GM12874 (cell line): ENCODE data around the gene ZFYVE16.

Source experiments
- TF ChIP-seq, protein P1 (sequence below): IDR thresholded peaks from 2 replicates; pipeline ENCODE4 v1.5.1; 2011; ENCODE audit warnings: low read depth, mild to moderate bottlenecking, control low read depth, low read length, moderate library complexity; ENCODE audit not compliant: insufficient read depth

Gene ZFYVE16

GRCh38 chr5:80487829-80488721 is 80.2 kb downstream of the ZFYVE16 start, which contains the start of gene FAM151B:
Gene FAM151B (plus strand): TSS chr5:80488100. CDS start chr5:80488124, 24 bp downstream.
- TF ChIP-seq, protein P1, sequence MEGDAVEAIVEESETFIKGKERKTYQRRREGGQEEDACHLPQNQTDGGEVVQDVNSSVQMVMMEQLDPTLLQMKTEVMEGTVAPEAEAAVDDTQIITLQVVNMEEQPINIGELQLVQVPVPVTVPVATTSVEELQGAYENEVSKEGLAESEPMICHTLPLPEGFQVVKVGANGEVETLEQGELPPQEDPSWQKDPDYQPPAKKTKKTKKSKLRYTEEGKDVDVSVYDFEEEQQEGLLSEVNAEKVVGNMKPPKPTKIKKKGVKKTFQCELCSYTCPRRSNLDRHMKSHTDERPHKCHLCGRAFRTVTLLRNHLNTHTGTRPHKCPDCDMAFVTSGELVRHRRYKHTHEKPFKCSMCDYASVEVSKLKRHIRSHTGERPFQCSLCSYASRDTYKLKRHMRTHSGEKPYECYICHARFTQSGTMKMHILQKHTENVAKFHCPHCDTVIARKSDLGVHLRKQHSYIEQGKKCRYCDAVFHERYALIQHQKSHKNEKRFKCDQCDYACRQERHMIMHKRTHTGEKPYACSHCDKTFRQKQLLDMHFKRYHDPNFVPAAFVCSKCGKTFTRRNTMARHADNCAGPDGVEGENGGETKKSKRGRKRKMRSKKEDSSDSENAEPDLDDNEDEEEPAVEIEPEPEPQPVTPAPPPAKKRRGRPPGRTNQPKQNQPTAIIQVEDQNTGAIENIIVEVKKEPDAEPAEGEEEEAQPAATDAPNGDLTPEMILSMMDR = no peak

DNA sequence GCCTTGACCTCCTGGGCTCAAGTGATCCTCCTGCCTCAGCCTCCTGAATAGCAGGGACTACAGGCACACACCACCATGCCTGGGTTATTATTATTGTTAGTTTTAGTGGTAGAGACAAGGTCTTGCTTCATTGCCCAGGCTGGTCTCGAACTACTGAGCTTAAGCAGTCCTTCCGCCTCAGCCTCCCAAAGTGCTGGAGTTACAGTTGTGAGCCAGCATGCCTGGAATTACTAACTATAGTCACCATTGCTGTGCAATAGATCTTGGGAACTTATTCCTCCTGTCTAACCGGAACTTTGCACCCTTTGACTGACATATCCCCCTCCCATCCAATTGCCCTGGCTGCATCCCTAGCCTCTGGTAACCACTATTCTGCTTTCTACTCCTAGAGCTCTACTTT is 83.4 kb downstream of the ZFYVE16 start:
- TF ChIP-seq, protein P1 = no peak

- TF ChIP-seq, protein P1 = no peak
These were observed 84.9 kb downstream of the ZFYVE16 start for GRCh38 chr5:80492741-80493140.

DNA sequence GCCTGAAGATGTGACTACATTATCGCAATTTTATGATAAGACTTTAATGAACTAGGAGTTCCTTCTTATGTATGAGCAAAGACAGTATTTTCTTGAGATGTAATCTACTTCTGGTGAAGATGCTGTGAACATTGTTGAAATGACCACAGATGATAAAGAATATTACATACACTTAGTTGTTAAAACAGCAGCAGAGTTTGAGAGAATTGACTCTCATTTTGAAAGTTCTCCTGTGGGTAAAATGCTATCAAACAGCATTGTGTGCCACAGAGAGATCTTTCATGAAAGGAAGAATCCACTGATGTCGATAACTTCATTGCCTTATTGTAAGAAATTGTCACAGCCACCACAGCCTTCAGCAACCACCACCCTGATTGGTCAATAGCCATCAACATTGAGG is 88.0 kb downstream of the ZFYVE16 start:
- TF ChIP-seq, protein P1 = no peak

DNA sequence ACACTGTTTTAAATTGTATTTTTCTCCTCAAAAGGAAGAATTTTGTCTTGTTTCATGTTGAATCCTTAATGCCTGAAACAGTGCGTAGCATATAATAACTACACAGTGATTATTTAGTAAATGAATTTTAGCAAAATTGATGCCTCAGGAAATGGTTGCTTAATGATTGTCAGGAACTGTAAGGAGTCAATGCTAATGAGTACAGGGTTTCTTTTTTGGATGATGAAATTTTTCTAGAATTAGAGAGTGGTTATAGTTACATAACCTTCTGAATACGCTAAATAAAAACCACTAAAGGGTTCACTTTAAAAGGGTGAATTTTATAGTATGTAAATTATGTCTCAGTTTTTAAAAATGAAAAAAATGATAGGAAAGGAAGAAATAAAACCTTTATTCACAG is 94.9 kb downstream of the ZFYVE16 start:
- TF ChIP-seq, protein P1 = no peak

GRCh38 chr5:80503641-80504040 is 95.8 kb downstream of the ZFYVE16 start:
- TF ChIP-seq, protein P1 = no peak

GRCh38 chr5:80504833-80505232 is 97.0 kb downstream of the ZFYVE16 start:
- TF ChIP-seq, protein P1 = no peak
